GM18498 (cell line): ENCODE data around the gene HBB.
"Not testable (repeated sequence)": the region's sequence is repeated elsewhere in the genome, so short reads cannot be mapped to it uniquely, and the experiment has no call there.

ENCODE experiments used
- ATAC-seq: cut with Tn5 transposase; IDR thresholded peaks from one replicate; pipeline ENCODE4 v1.9.1; 2021; ENCODE audit warnings: mild to moderate bottlenecking, moderate library complexity; ENCODE audit not compliant: unreplicated experiment

Gene HBB

GRCh38 chr11:5226732-5227310, at the start of gene HBB:
Gene HBB, minus strand, starts transcription at chr11:5227071. Its CDS starts 50 bp downstream, at chr11:5227021.
- no peak for ATAC-seq

- no peak for ATAC-seq
Observed at GRCh38 chr11:5275369-5276110, 48.7 kb upstream of the HBB start.

- ATAC-seq = no peak
Observed at GRCh38 chr11:5274395-5274794, 47.5 kb upstream of the HBB start.

- no peak for ATAC-seq
Observed at GRCh38 chr11:5272395-5273017, 45.6 kb upstream of the HBB start.

GRCh38 chr11:5269715-5270147, 42.9 kb upstream of the HBB start, which contains the start of gene HBE1:
Gene HBE1, minus strand, starts transcription at chr11:5269945. Its CDS starts 55 bp downstream, at chr11:5269890.
- ATAC-seq = no peak

GRCh38 chr11:5267033-5267563, 40.2 kb upstream of the HBB start:
- no peak for ATAC-seq

GRCh38 chr11:5266609-5267008, 39.7 kb upstream of the HBB start:
- ATAC-seq = no peak

- ATAC-seq = no peak
Observed at GRCh38 chr11:5265832-5266231, 39.0 kb upstream of the HBB start.

- no peak for ATAC-seq
Observed at GRCh38 chr11:5258543-5259262, 31.8 kb upstream of the HBB start.

- no peak for ATAC-seq
Observed at GRCh38 chr11:5257296-5257695, 30.4 kb upstream of the HBB start.

GRCh38 chr11:5254646-5255413, 28.0 kb upstream of the HBB start, which contains the start of gene HBG2:
Gene HBG2, minus strand, starts transcription at chr11:5254781. Its CDS starts 53 bp downstream, at chr11:5254728.
- not testable (repeated sequence) for ATAC-seq

- not testable (repeated sequence) for ATAC-seq
Observed at GRCh38 chr11:5254023-5254422, 27.2 kb upstream of the HBB start.

GRCh38 chr11:5253440-5253839, 26.6 kb upstream of the HBB start:
- not testable (repeated sequence) for ATAC-seq

- no peak for ATAC-seq
Observed at GRCh38 chr11:5252919-5253265, 26.0 kb upstream of the HBB start.

GRCh38 chr11:5252192-5252918, 25.5 kb upstream of the HBB start:
- no peak for ATAC-seq

- no peak for ATAC-seq
Observed at GRCh38 chr11:5251746-5252145, 24.9 kb upstream of the HBB start.

- ATAC-seq = no peak
Observed at GRCh38 chr11:5250543-5251204, 23.8 kb upstream of the HBB start.

- not testable (repeated sequence) for ATAC-seq
Observed at GRCh38 chr11:5249807-5250396, 23.0 kb upstream of the HBB start, which contains the start of gene HBG1. Gene HBG1, minus strand, starts transcription at chr11:5249857. Its CDS starts 53 bp downstream, at chr11:5249804.

GRCh38 chr11:5248498-5248897, 21.6 kb upstream of the HBB start:
- ATAC-seq = not testable (repeated sequence)
